Sciatic nerve (tissue), 2 donors: Measurements from ENCODE around the gene UBASH3B. TPM values are rescaled to one million over a fixed set of nuclear protein-coding genes. Genes with fewer than 3 reads are reported as not detected.

ENCODE experiments used
- ATAC-seq: fragments of 200-7000 bp; cut with Tn5 transposase; one replicate; pipeline ENCODE4 v1.9.1; 2020; ENCODE audit warnings: mild to moderate bottlenecking, moderate library complexity
- DNase-seq: peaks from one replicate; pipeline ENCODE4 v3.0.0-alpha.2; 2020; ENCODE audit warnings: low spot score
- intact Hi-C: fragments of 100-400 bp; cut with DNase I; formaldehyde crosslinking; loops from one replicate; pipeline ENCODE4 v1.14.2; 2022
- total RNA-seq: library from RNA; stranded (reverse); fragmentation: NEBNext Ultra II Directional; extraction: Animal tissue kit (Norgen Biotek cat#: 25700); gene quantifications from one replicate; pipeline ENCODE4 v1.2.1, GENCODE V29; 2021
- donor health status: DM: no; HTN: no; CAD: no.
- donor health status: DM: no; HTN: no; CAD: no.

UBASH3B gene
- total RNA-seq, 1 donor from 2014 or later, result 9.2 TPM

- no peak for DNase-seq
- no peak for ATAC-seq
- intact Hi-C loops, result no loop called here
These were observed 42.9 kb downstream of the UBASH3B start for GRCh38 chr11:122698392-122698791.

DNA sequence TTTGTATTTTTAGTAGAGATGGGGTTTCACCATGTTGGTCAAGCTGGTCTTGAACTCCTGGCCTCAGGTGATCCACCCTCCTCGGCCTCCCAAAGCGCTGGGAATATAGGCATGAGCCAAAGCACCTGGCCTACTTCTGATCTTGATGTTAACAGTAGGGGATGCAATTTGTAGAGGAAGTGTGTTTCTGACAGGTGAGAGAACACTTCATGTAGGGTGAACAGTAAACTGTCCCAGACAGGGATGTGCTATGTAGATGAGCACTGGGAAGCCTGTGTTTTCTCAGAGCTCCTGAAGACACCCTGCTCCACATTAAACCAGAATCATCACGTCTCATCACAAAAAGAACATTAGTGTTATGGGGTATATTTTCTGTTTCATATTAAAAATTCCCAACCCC, 45.1 kb downstream of the UBASH3B start:
- intact Hi-C loops, result loop anchor here (5.0 kb wide), 1 partner anchor 152 kb away; no protein-coding TSS in a partner anchor
- ATAC-seq (no peak), DNase-seq (no peak)

GRCh38 chr11:122701143-122701542, 45.6 kb downstream of the UBASH3B start:
- ATAC-seq, result no peak
- intact Hi-C loops, result loop anchor here (5.0 kb wide), 1 partner anchor 151 kb away; no protein-coding TSS in a partner anchor
- no peak for DNase-seq

DNA sequence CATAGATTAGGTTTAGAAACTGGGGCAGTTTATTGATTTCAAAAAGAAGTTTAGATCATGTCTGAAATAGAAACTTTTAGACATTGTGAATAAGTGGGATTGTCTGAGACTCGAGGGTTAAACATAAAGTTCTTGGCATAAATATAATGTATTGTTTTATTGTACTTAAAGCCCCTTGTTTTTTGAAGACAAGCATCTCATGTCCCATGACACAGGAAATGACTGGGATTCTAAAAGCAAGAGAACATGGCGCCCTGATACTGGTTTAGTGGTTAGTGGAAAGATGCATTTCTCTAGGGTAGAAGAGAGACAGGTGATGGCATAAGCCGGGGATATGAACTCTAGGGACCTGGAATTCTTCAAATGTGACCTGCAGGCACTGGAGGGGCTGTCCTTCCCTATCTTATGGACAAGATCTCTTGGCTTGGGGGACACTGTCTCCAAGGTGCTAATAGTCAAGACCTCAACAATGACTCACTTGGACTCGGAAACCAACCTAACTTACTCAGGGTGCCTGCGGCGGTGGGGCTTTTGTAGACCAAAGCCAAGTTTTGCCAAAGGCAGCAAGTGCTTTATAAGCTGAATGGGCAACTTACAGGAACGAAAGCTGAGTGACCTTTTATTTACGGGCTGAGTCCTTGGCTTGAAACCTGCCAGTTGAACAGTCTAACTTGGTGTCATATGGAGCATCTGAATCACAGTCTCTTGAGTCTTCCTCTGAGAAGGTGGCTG, 48.2 kb downstream of the UBASH3B start:
- DNase-seq (no peak), ATAC-seq (no peak)
- intact Hi-C loops, result loop anchor here (5.0 kb wide), 1 partner anchor 149 kb away; no protein-coding TSS in a partner anchor

DNA sequence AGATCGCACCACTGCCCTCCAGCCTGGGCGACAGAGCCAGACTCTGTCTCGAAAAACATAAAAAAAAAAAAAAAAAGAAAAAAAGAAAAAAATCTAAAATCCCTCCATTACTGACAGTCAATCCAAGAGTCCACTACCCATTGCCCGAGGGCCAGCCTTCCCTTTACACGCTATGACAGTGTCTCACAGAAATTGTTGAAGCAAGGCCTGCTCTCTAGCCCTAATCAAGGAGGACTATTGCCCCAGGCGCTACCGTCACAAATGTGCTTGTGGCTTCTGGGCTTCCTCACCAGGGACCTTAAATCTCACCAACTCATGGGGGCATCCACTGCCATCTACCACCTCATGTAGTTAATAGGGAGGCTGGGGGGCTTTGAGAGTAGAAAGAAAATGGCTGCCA, 49.9 kb downstream of the UBASH3B start:
- ATAC-seq (no peak), DNase-seq (no peak)
- intact Hi-C loops, result no loop called here

GRCh38 chr11:122706291-122707088, 51.0 kb downstream of the UBASH3B start:
- intact Hi-C loops, result no loop called here
- ATAC-seq, result no peak

GRCh38 chr11:122707111-122707510, 51.6 kb downstream of the UBASH3B start:
- DNase-seq (no peak), ATAC-seq (no peak)
- intact Hi-C loops, result no loop called here

More at GRCh38 chr11:122706291-122707088, 51.0 kb downstream of the UBASH3B start:
- no peak for DNase-seq

DNA sequence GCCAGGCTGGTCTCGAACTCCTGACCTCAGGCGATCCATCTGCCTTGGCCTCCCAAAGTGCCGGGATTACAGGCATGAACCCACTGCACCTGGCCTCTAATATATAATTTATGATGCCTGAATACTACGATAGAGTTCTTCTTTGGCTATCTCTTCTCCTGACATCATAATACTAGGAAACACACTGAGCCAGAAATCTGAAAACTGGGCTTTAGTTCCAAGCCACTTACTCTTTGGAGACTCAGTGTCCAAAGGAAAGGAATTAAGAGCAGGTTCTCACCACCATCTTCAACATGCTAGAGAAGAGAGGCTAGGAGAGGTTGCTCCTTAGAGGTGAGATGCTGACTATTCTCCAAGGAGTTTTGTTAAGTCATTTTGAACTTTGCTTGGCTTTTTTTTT, 52.4 kb downstream of the UBASH3B start:
- ATAC-seq (no peak), DNase-seq (no peak)
- intact Hi-C loops, result no loop called here

DNA sequence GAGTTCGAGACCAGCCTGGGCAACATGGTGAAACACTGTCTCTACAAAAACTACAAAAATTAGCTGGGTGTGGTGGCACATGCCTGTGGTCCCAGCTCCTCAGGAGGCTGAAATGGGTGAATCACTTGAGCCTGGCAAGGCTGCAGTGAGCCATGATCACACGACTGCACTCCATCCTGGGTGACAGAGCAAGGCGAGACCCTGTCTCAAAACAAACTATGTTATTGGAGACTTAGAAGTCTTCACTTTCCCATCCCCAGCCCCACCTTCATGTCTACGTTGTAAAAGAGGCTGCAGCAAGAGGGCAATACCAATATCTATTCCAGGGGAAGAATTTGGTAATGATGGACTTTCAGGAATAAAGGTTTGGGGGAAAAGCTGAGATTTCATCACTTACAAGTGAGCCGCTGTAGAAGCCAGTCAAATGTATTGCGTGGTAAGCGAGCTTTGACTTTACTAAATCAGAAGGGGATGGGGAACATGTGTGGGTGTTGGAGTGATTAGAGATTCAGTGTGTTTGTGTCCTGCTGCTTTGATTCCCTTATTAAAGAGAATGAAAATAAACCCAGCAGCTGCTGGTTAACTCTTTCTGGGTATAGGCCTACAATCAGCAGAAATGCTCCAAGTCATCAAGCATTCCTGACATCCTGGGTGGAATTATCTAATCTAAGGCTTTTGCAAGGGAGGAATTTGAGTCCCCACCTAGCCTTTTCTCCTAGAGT, 53.7 kb downstream of the UBASH3B start:
- ATAC-seq (no peak), DNase-seq (no peak)
- intact Hi-C loops, result no loop called here

DNA sequence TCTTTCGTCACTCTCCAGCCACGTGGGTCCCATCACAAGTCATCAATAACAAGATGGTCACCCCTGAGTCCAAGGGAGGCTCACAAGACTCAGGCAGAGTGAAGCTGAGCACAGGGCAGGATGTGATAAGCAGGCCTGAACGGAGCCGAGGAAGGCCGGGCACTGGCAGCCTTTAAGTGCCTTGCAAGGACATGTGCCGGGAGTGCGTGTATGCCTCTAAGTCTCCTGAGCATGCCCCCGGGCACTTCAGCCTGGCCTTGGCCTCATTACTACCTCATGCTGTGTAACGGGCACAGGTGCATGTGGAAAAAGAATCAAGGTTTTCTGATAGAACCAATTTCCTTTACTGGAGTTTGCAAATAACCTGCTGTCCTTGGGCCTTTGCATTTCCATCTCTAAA, 55.8 kb downstream of the UBASH3B start:
- intact Hi-C loops, result no loop called here
- no peak for ATAC-seq
- no peak for DNase-seq

GRCh38 chr11:122711831-122712381, 56.4 kb downstream of the UBASH3B start:
- ATAC-seq, result no peak
- intact Hi-C loops, result no loop called here
- no peak for DNase-seq

- intact Hi-C loops, result no loop called here
- no peak for ATAC-seq
- no peak for DNase-seq
These were observed 58.5 kb downstream of the UBASH3B start for GRCh38 chr11:122714004-122714403.

GRCh38 chr11:122714484-122714883, 59.0 kb downstream of the UBASH3B start:
- intact Hi-C loops, result no loop called here
- DNase-seq, result no peak

GRCh38 chr11:122715548-122716440, 60.3 kb downstream of the UBASH3B start:
- DNase-seq, result no peak
- intact Hi-C loops, result no loop called here
- ATAC-seq, result peak; percentile 13

More at GRCh38 chr11:122714484-122714883, 59.0 kb downstream of the UBASH3B start:
- ATAC-seq, result no peak

GRCh38 chr11:122717264-122717867, 61.8 kb downstream of the UBASH3B start:
- ATAC-seq, result peak; percentile 14
- DNase-seq, result no peak
- intact Hi-C loops, result no loop called here

DNA sequence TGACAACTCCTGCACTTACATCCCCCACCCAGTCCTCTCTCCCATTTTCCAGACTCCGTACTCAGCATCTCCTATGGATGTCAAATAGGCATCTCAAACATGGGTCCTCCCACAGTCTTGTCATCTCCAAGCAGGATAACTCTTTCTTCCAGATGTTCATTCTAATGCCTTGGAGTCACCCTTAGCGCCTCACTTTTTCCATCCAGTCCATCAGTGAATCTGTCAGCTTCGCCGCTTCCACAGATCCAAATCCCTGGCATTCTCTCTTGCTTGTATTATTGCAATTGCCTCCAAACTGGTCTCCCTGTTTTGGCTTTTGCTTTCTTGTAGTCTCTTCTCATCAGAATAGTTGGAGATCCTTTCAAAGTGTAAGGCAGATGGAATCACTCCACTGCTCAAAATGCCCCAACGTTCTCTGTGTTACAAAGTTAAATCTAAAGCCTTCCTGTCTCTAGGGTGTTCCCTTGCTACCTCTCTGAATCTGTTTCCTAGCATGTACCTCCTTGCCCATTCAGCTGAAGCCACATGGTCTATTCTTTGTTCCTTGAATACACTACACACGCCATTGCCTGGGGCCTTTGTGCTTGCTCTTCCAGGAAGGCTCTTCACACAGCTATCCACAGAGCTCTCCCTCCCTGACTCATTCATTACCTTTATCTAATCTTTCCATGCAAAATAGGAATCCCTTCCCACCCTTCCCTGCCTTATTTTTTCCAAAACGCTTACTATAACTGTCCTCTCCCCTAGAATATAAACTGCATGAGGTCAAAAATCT, 64.8 kb downstream of the UBASH3B start:
- DNase-seq (no peak), ATAC-seq (no peak)
- intact Hi-C loops, result no loop called here
